G401.6 (cell line): ENCODE data around the gene ARG2.
"Not testable (repeated sequence)": the region's sequence is repeated elsewhere in the genome, so short reads cannot be mapped to it uniquely, and the experiment has no call there.

Experiments used
- FAIRE-seq: peaks from 2 replicates; lab custom pipeline; 2012; peaks lifted over from hg19 to GRCh38; lab: Jason Lieb, UNC

Gene ARG2

GRCh38 chr14:67586369-67586768, 33.4 kb upstream of the ARG2 start:
- no peak for FAIRE-seq

GRCh38 chr14:67589204-67589770, 30.4 kb upstream of the ARG2 start:
- FAIRE-seq, result no peak

DNA sequence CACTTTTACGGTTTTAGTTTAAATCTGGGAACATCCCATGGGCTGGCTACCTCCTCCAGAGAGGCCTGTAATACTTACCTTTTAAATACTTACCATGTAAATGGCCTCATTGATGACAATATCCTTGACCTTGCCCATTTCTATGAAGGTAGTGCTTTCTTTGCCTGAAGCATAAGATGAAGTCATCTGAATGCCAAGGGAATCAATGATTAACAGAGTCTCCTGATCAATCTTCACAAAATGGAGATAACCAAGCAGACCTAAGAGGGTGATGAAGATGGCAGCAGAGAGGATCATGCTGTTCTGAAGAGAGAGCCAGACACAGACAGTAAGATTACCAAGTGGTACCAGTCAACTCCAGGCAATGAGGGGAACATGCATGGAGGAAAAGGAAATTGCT, 26.1 kb upstream of the ARG2 start:
- FAIRE-seq, result not testable (repeated sequence)

- FAIRE-seq, result no peak
Measured at GRCh38 chr14:67595392-67595791, 24.3 kb upstream of the ARG2 start.

DNA sequence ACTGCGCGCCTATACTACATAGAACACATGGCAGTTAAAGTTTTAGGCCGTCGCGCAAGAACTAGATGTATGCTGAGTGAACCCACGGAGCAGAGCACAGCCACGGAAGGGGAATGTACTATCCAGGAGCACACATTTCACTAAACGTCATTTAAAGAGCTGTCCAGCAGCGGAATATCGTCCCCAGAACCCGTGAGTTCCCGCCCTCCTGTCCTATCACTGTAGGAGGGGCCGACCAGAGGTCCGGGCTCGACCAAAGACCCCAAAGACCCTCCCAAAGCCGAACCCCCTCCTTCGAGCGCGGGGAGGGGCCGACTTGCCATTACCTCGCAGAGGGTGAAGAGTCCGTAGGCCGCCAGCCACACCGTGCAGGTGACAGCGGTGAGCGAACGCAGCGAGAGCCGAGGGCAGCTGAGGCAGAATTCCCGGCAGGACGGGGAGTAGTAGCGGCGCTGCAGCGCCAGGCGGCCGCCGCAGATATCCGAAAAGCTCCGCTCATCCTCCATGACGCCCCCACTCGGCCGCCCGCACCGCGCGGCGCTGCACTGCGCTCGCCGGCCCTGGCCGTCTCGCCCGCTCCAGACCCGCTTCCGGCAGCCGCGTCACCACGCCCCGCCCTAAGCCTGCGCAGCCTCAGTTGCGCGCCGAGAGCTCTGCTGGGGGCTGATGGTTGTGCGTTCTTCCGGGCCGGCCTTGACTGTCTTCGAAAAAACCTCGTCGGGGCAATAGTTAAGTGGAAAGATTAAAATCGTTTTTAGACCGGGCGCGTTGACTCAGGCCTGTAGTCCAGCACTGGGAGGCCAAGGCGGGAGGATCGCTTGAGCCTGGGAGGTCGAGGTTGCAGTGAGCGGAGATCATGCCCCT, 19.8 kb upstream of the ARG2 start, which contains the start of gene PIGH:
Gene PIGH (minus strand): TSS at position 571 of the 864 bp plus-strand sequence. CDS start 65 bp downstream, at position 506.
- no peak for FAIRE-seq

GRCh38 chr14:67600562-67600974, 19.2 kb upstream of the ARG2 start:
- not testable (repeated sequence) for FAIRE-seq

- FAIRE-seq, result no peak
Measured at GRCh38 chr14:67602076-67602475, 17.6 kb upstream of the ARG2 start.

DNA sequence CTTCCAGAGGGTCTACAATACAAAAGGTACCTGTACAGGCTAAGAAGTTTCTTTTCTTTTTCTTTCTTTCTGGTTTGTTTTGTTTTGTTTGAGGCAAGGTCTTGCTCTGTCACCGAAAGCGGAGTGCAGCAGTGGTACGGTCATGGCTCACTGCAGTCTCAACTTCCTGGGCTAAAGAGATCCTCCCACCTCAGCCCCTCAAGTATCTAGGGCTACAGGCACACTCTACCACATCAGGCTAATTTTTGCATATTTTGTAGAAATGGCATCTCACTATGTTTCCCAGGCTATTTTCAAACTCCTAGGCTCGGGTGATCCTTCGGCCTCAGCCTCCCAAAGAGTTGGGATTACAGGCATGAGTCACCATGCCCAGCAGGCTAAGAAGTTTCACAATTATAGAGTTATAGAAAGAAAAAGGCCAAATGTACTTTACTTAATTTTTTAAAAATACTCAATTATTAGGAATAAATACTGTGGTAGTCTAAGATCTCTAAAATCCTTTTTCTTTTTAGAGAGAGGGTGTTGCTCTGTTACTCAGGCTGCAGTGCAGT, 16.6 kb upstream of the ARG2 start:
- no peak for FAIRE-seq

DNA sequence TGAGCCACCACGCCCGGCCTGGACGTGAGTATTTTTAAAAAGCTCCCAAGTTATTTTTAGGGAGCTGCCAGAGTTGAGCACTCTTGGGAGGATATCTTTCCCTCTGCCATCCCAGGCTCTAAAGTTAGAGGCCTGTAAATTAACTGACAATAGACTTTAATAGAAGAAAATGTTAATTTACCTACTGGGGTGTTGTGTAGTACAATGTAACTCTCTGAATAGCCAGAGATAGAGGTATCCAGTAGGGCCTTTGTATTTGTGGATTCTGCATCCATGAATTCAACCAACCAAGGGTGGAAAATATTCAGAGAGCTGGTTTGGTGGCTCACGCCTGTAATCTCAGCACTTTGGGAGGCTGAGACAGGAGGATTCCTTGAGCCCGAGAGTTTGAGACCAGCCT, 12.1 kb upstream of the ARG2 start:
- no peak for FAIRE-seq

- no peak for FAIRE-seq
Measured at GRCh38 chr14:67609642-67610310, 9.9 kb upstream of the ARG2 start.

DNA sequence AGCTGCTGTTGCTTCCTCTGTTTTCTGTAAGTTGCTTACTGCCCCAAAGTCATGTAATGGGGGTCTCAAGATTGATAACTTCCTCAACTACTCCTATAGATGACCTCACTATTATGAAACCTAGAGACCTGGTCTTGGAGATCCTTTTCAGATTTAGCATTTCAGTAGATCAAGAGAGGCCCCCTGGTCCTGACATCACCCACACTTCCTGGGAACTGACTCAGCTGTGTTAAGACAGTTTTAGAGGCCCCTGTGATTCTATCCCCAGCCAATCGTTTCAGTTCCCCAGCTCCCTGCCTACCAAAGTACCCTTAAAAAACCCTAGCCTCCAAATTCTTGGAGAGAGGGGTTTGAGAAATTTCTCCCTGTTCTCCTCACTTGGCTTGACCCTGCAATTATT, 9.2 kb upstream of the ARG2 start:
- no peak for FAIRE-seq

- FAIRE-seq, result peak; percentile 92
Measured at GRCh38 chr14:67618617-67619063, 1.1 kb upstream of the ARG2 start.

- FAIRE-seq, result no peak
Measured at GRCh38 chr14:67620217-67620785, 581 bp downstream of the ARG2 start.

DNA sequence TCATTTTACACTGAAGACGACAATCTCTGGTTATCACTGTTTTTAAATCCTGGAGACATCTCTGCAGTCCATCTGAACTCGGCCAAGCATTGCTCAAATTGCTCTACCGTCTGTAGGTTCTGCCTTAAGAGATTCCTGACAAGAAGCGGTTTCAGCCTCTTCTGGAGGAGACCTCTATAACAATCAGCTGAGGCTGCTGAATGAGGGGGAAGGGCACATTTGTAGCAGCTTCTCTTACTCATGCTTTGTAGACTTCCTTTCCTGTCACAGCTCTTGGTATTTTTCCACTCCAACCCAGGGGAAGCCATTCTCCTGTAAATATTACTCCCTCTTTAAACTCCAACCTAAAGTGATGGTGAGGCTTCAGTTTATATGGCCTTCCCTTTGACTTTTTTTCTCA, 3.0 kb downstream of the ARG2 start:
- no peak for FAIRE-seq

DNA sequence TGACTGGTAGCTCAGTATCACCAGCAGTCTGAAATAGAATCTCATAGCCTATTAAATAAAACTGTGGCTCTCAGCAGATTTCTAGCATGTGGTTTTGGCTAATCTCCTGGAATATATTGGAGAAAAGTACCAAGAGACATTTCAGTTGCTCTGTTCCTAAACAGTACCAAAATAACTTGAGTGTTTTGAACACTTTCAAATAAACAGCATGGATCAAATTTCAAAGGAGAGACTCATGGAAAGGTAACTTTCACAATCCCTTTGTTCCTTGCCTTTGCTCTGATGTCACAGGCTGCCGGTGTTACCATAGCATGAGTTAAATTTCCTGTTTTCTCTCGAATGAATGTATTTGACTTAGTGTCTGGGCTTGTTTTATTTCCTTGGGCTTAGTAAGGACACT, 3.4 kb downstream of the ARG2 start:
- no peak for FAIRE-seq

DNA sequence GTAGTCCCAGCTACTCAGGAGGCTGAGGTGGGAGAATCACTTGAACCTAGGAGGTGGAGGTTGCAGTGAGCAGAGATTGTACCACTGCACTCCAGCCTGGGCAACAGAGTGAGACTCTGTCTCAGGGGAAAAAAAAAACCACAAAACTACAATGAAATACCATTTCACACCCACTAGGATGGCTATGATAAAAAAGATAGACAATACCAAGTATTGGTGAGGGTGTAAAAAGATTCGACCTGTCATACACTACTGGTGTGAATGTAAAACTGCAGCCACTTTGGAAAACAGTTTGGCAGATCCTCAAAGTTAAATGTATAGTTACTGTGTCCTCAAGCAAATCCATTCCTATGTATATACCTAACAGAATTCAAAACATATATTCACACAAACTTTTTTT, 6.4 kb downstream of the ARG2 start:
- not testable (repeated sequence) for FAIRE-seq

GRCh38 chr14:67627519-67627918, 7.8 kb downstream of the ARG2 start:
- FAIRE-seq, result no peak

DNA sequence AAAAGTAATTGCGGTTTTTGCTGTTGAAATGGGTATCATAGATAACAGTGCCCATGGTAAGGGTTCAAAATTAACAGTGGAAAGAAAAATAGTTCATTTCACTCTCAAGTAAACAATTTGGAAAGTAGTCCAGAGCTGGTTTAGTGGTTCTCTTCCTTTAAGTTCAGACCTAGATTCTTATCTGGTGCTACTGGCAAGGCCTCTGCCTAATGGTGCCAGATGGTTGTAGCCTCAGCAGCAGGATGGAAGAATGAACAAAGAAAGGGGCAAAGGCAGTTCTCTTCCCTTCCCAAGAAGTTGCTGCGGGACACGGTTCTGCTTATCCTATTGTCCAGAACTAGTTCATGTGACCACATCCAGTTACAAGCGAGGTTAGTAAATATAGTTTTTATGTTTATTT, 10.5 kb downstream of the ARG2 start:
- no peak for FAIRE-seq

- no peak for FAIRE-seq
Measured at GRCh38 chr14:67630938-67631337, 11.2 kb downstream of the ARG2 start.

GRCh38 chr14:67633451-67634147, 13.9 kb downstream of the ARG2 start:
- no peak for FAIRE-seq

DNA sequence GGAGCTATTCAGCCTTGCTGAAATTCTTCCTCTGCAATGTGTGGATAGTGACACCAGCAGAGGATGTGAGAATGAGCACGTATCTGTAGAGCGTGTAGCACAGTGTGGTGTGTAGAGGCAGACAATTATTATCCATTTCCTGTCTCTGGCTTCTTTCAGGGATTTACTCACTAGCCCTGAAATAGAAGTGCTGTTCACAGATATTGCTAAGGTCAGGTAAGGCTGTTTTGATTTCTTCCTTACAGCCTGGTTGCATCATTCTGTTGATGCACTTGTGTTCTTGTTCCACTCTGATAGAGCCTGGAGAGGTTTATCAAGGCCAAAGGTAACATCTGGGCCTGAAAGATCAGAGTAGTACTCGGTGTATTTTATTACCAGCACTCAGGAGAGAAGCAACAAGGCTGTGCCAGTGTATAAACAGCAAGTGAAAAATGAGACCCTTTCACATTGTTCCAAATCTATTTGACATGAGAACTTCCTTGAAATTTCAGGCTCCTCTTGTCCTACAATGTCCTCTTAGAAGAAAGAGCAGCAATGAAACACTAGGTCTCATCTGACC, 16.7 kb downstream of the ARG2 start:
- no peak for FAIRE-seq

DNA sequence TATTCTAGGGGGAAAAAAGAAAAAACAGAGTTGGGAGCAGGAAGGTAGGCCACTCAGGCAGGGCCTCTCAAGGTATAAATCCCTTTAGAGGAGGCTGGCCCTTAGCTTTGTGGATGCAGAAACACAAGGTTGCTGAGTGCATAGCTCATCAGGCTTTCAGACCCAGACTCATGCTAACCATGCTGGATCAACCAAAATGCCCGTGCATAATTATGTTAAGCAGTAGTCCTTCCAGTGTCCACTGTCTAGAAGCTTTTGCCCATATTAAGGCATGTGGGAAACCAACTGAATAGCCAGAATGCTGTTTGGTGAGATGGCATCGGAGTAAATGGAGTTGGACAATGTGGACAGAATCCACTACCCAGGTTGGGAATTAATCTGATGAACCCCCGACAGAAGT, 18.9 kb downstream of the ARG2 start:
- no peak for FAIRE-seq
